ENCODE results near the gene PA2G4.
A peak's percentile ranks its signal among the peaks of the same experiment; 100 is the strongest.
"Not testable (repeated sequence)": the region's sequence is repeated elsewhere in the genome, so short reads cannot be mapped to it uniquely, and the experiment has no call there.

The PA2G4 gene

DNA sequence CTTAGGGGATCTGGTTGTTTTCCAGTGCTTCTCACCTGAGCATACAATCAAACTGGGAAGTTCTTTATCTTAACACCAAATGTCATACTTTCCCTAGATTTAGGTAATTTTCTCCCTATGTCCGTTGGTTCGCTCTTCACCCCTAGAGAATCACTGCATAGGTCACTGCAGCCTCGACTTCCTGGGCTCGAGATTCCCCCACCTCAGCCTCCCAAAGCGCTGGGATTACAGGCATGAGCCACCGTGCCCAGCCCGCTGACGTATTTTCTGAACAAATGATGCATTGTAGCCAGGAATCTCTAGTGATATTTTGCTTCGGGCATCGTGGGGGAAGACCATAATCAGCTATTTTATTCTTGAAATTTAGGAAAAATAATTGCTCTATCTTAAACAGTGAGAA lies 11.0 kb downstream of the PA2G4 start:
- no peaks in the 10 kb centered on the region for H3K27me3 ChIP-seq (replicated peaks; ENCODE audit: control insufficient read depth, insufficient read depth, low read length)
- H3K36me3 ChIP-seq (ENCODE audit: control insufficient read depth, insufficient read depth, low read length): peaks cover 11% of the 10 kb centered on the region
- TF ChIP-seq, protein P1, sequence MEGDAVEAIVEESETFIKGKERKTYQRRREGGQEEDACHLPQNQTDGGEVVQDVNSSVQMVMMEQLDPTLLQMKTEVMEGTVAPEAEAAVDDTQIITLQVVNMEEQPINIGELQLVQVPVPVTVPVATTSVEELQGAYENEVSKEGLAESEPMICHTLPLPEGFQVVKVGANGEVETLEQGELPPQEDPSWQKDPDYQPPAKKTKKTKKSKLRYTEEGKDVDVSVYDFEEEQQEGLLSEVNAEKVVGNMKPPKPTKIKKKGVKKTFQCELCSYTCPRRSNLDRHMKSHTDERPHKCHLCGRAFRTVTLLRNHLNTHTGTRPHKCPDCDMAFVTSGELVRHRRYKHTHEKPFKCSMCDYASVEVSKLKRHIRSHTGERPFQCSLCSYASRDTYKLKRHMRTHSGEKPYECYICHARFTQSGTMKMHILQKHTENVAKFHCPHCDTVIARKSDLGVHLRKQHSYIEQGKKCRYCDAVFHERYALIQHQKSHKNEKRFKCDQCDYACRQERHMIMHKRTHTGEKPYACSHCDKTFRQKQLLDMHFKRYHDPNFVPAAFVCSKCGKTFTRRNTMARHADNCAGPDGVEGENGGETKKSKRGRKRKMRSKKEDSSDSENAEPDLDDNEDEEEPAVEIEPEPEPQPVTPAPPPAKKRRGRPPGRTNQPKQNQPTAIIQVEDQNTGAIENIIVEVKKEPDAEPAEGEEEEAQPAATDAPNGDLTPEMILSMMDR (IDR thresholded peaks at IDR 0.05; ENCODE audit: insufficient read depth, low read length, poor library complexity, severe bottlenecking): no peak
- no peak for DNase-seq (ENCODE audit: extremely low read depth, insufficient read length)
- H3K4me3 ChIP-seq (replicated peaks; ENCODE audit: low read depth, low read length): peak overlapping the region; percentile 85

GRCh38 chr12:56116267-56117081 lies 12.1 kb downstream of the PA2G4 start, which contains the start of gene RPL41:
Gene RPL41 (plus strand): TSS chr12:56116633.
- TF ChIP-seq, protein P1 (IDR thresholded peaks at IDR 0.05; ENCODE audit: insufficient read depth, low read length, poor library complexity, severe bottlenecking): no peak
- Histone ChIP-seq H3K27me3 (replicated peaks; ENCODE audit: control insufficient read depth, insufficient read depth, low read length) (no peaks in the 10 kb centered on the region), H3K36me3 (ENCODE audit: control insufficient read depth, insufficient read depth, low read length) (peaks cover 10% of the 10 kb centered on the region), H3K4me3 (replicated peaks; ENCODE audit: low read depth, low read length) (peak within 1 kb of the TSS; percentile 85)
- peak; percentile 93 for DNase-seq (ENCODE audit: extremely low read depth, insufficient read length)

- not testable (repeated sequence) for H3K27me3 ChIP-seq (replicated peaks; ENCODE audit: control insufficient read depth, insufficient read depth, low read length); DNase-seq (ENCODE audit: extremely low read depth, insufficient read length); H3K36me3 ChIP-seq (ENCODE audit: control insufficient read depth, insufficient read depth, low read length)
- peak overlapping the region; percentile 85 for H3K4me3 ChIP-seq (replicated peaks; ENCODE audit: low read depth, low read length)
Observed at GRCh38 chr12:56117082-56117706, 12.8 kb downstream of the PA2G4 start.

DNA sequence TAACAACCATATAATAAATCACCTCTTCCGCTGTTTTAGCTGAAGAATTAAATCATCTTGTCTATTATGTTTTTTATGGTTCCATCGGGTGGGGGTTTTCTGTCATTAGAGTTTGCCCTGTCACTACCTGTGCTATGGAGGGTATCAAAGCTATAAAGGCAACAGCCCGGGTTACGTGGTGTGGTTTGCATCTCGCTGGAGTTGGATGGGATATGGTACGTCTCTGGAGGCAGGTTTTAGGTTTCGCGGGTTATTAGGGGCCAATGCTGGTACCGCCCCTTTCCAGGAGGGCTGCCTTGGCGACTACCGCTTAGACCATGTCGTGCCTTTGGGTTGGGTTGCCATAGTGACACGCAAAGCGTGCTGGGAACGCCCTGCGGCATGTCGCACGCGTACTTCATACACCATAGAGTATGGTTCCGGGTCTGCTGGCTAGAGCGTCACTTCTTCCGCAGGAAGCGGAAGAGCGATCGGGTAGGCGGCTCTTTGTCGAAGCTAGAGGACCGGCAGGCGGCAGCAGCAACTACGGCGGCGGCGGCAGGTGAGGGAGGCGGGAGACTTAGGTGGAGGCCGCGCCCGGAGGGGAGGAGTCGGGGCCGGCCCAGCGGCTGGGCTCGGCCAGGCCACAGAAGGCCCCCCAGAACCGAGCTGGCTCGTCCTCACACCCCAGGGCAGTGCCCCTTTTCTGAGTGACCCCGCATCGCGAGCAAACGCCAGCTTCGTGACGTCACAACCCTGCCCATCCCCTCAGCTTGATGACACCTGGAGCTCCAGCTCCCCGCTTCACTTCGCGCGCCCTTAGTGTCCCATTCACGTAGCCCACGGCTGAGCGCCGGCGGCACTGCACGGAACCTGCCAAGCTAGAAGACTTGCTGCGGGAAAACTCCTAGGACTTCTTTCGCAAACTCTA lies 13.7 kb downstream of the PA2G4 start, which contains the start of gene ZC3H10:
TSS of gene ZC3H10 (plus strand) at position 489 of the 910 bp plus-strand sequence. CDS start 2,297 bp downstream, outside the sequence.
- H3K27me3 ChIP-seq (replicated peaks; ENCODE audit: control insufficient read depth, insufficient read depth, low read length): no peaks in the 10 kb centered on the region
- DNase-seq (ENCODE audit: extremely low read depth, insufficient read length): peak; percentile 95
- TF ChIP-seq, protein P1 (IDR thresholded peaks at IDR 0.05; ENCODE audit: insufficient read depth, low read length, poor library complexity, severe bottlenecking): peak; percentile 58
- H3K4me3 ChIP-seq (replicated peaks; ENCODE audit: low read depth, low read length): peak within 1 kb of the TSS; percentile 85
- H3K36me3 ChIP-seq (ENCODE audit: control insufficient read depth, insufficient read depth, low read length): peaks cover 8% of the 10 kb centered on the region

DNA sequence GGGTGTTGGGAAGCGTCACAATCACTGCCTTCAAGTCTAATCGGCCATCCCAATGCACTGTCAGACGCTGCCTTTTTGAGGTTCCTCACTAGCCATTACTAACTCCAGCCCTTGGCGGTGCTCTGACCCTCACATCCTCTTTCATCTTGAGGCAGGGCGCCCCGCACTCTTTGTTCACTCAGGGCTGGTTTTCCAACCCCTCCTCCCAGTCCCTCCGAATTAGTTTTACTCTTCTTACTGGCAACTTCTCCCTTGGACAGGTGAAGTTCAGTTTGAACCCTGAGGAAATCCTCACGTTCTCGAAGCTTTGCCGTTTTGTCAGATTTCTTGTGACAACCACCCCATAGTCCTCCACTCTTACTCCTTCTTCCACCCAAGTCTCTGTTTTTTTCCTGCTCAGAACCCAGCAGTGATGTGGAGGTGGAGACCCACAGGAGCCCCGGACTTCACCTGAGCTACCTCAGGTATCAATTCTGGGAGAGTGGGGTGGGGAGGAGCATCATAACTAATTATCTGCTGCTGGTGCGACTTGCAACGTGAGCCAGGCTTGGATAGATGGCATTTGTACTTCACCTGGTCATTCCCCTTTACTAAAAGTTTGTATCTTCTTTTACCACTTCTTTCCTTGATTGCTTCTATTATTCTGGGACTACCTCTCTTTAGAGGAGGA lies 14.5 kb downstream of the PA2G4 start:
- TF ChIP-seq, protein P1 (IDR thresholded peaks at IDR 0.05; ENCODE audit: insufficient read depth, low read length, poor library complexity, severe bottlenecking): no peak
- DNase-seq (ENCODE audit: extremely low read depth, insufficient read length): no peak
- peak overlapping the region; percentile 73 for H3K4me3 ChIP-seq (replicated peaks; ENCODE audit: low read depth, low read length)
- H3K36me3 ChIP-seq (ENCODE audit: control insufficient read depth, insufficient read depth, low read length): peaks cover 7% of the 10 kb centered on the region
- no peaks in the 10 kb centered on the region for H3K27me3 ChIP-seq (replicated peaks; ENCODE audit: control insufficient read depth, insufficient read depth, low read length)

All from GM06990 (cell line).